Measurements from ENCODE around the gene TRIL.

DNA sequence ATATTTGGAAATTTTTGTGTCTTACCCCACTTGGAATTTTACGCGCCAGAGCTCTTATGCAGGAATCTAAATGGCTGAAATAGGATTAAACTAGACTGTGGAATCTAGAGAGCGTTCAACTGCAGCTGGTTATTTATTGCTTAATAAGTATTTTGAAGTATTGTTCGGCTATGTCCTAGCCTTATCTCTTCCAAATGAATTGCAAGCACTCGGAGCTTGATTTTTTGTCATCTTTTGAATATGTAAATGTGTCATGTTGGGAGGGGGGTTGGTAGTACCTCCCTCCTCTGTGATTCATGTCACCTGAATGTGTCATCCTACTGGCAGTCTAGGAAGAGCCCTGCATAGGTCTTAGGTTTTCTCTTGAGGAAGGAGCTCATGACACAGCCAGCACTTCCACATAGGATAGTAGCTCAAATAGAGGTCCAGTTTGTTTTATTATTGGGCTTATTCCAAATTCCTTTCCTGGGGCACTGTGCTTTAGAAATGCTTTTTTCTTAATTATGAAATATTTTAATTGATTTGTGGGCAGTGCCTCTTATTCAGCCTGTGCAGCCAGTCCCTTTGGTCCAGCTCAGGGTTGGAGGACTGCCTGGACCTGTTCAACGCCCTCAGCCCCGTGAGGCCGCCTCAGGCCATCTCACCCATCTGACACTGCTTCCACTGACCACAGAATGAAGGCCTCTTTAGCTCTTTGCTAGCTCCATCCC lies 22.5 kb upstream of the TRIL start:
- TF ChIP-seq, protein P1, sequence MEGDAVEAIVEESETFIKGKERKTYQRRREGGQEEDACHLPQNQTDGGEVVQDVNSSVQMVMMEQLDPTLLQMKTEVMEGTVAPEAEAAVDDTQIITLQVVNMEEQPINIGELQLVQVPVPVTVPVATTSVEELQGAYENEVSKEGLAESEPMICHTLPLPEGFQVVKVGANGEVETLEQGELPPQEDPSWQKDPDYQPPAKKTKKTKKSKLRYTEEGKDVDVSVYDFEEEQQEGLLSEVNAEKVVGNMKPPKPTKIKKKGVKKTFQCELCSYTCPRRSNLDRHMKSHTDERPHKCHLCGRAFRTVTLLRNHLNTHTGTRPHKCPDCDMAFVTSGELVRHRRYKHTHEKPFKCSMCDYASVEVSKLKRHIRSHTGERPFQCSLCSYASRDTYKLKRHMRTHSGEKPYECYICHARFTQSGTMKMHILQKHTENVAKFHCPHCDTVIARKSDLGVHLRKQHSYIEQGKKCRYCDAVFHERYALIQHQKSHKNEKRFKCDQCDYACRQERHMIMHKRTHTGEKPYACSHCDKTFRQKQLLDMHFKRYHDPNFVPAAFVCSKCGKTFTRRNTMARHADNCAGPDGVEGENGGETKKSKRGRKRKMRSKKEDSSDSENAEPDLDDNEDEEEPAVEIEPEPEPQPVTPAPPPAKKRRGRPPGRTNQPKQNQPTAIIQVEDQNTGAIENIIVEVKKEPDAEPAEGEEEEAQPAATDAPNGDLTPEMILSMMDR (IDR thresholded peaks at IDR 0.05): no peak
- TF ChIP-seq POLR2AphosphoS5 (IDR thresholded peaks at IDR 0.05): no peak
- TF ChIP-seq EP300 (IDR thresholded peaks at IDR 0.05): no peak
- no peak for TF ChIP-seq POLR2A (IDR thresholded peaks at IDR 0.05; ENCODE audit: low read depth)

Measured in esophagus muscularis mucosa (tissue), 4 donors.